ENCODE results near the gene VAMP2.

The VAMP2 gene

GRCh38 chr17:8156246-8156992 is 6.3 kb downstream of the VAMP2 start:
- Mint-ChIP-seq H3K27me3 (ENCODE audit: low read depth) (no peaks in the 10 kb centered on the region), H3K4me1 (peaks cover 27% of the 10 kb centered on the region), H3K9me3 (no peaks in the 10 kb centered on the region), H3K36me3 (ENCODE audit: low read depth) (peaks cover 21% of the 10 kb centered on the region), H3K4me3 (no peak overlapping the region), H3K27ac (no peak overlapping the region)
- no peak for TF ChIP-seq CTCF (IDR thresholded peaks at IDR 0.05; ENCODE audit: unreplicated experiment in 3 of 3)

- TF ChIP-seq CTCF (IDR thresholded peaks at IDR 0.05; ENCODE audit: unreplicated experiment in 3 of 3): no peak
- Mint-ChIP-seq H3K27ac (no peak overlapping the region), H3K27me3 (ENCODE audit: low read depth) (no peaks in the 10 kb centered on the region), H3K4me3 (no peak overlapping the region), H3K9me3 (no peaks in the 10 kb centered on the region), H3K4me1 (peaks cover 24% of the 10 kb centered on the region), H3K36me3 (ENCODE audit: low read depth) (peaks cover 18% of the 10 kb centered on the region)
Measured at GRCh38 chr17:8155996-8156245, 6.8 kb downstream of the VAMP2 start.

- Mint-ChIP-seq H3K36me3 (ENCODE audit: low read depth) (peaks cover 16% of the 10 kb centered on the region), H3K27me3 (ENCODE audit: low read depth) (no peaks in the 10 kb centered on the region), H3K27ac (peak overlapping the region in 2 of 3 experiments; percentile 98 to 100), H3K4me1 (peaks cover 20% of the 10 kb centered on the region), H3K9me3 (no peaks in the 10 kb centered on the region), H3K4me3 (no peak overlapping the region)
- TF ChIP-seq CTCF (IDR thresholded peaks at IDR 0.05; ENCODE audit: unreplicated experiment in 3 of 3): no peak
Measured at GRCh38 chr17:8155231-8155995, 7.3 kb downstream of the VAMP2 start.

- Mint-ChIP-seq H3K4me1 (peaks cover 13% of the 10 kb centered on the region), H3K4me3 (no peak overlapping the region), H3K9me3 (no peaks in the 10 kb centered on the region), H3K27ac (peak overlapping the region in 2 of 3 experiments; percentile 98 to 100), H3K27me3 (ENCODE audit: low read depth) (no peaks in the 10 kb centered on the region), H3K36me3 (ENCODE audit: low read depth) (peaks cover 10% of the 10 kb centered on the region)
- no peak for TF ChIP-seq CTCF (IDR thresholded peaks at IDR 0.05; ENCODE audit: unreplicated experiment in 3 of 3)
Measured at GRCh38 chr17:8154608-8155155, 8.1 kb downstream of the VAMP2 start.

GRCh38 chr17:8153957-8154607 is 8.7 kb downstream of the VAMP2 start:
- H3K36me3 Mint-ChIP-seq (ENCODE audit: low read depth): peaks cover 9% of the 10 kb centered on the region
- no peaks in the 10 kb centered on the region for H3K9me3 Mint-ChIP-seq
- TF ChIP-seq CTCF (IDR thresholded peaks at IDR 0.05; ENCODE audit: unreplicated experiment in 3 of 3): no peak
- no peaks in the 10 kb centered on the region for H3K27me3 Mint-ChIP-seq (ENCODE audit: low read depth)
- peaks cover 13% of the 10 kb centered on the region for H3K4me1 Mint-ChIP-seq
- no peak overlapping the region for H3K4me3 Mint-ChIP-seq
- H3K27ac Mint-ChIP-seq: peak overlapping the region in 2 of 3 experiments; percentile 98 to 100
